MM.1S (cell line): ENCODE results near the gene ATXN7L3B.

Experiments used
- DNase-seq: peaks from one replicate; pipeline ENCODE4 v3.0.0-alpha.2; 2015
- H2AFZ ChIP-seq: fragments of 300-600 bp; sonication (generic); 2 replicates; pipeline ENCODE4 v1.6.0; 2016; ENCODE audit warnings: antibody characterized with exemption, low read length
- H3F3A ChIP-seq: fragments of 300-600 bp; sonication (generic); 2 replicates; pipeline ENCODE4 v1.6.1; 2016; ENCODE audit warnings: mild to moderate bottlenecking, antibody characterized with exemption, low read length, moderate library complexity, mixed read lengths; ENCODE audit not compliant: insufficient read depth
- H3K27ac ChIP-seq: fragments of 300-600 bp; sonication (generic); 2 replicates; pipeline ENCODE4 v1.5.1; 2016; ENCODE audit warnings: mild to moderate bottlenecking, low read length
- H3K27me3 ChIP-seq: fragments of 300-600 bp; sonication (generic); replicated peaks from 2 replicates; pipeline ENCODE4 v1.6.0; 2016; ENCODE audit warnings: low read length; ENCODE audit not compliant: insufficient read depth
- H3K36me3 ChIP-seq: fragments of 300-600 bp; sonication (generic); replicated peaks from 2 replicates; pipeline ENCODE4 v1.6.1; 2016; ENCODE audit warnings: mild to moderate bottlenecking, low read length, mixed read lengths; ENCODE audit not compliant: insufficient read depth
- H3K4me1 ChIP-seq: fragments of 300-600 bp; sonication (generic); 2 replicates; pipeline ENCODE4 v1.6.1; 2016; ENCODE audit warnings: low read length, mixed read lengths
- H3K4me2 ChIP-seq: fragments of 300-600 bp; sonication (generic); 2 replicates; pipeline ENCODE4 v1.6.0; 2016; ENCODE audit warnings: low read depth, low read length
- H3K4me3 ChIP-seq: fragments of 300-600 bp; sonication (generic); 2 replicates; pipeline ENCODE4 v1.5.1; 2016; ENCODE audit warnings: low read length, mixed read lengths
- H3K79me2 ChIP-seq: fragments of 300-600 bp; sonication (generic); 2 replicates; pipeline ENCODE4 v1.6.1; 2016; ENCODE audit warnings: mixed run types, low read length, mixed read lengths
- H3K9ac ChIP-seq: fragments of 300-600 bp; sonication (generic); 2 replicates; pipeline ENCODE4 v1.6.1; 2016; ENCODE audit warnings: low read length, mixed read lengths
- H3K9me2 ChIP-seq: fragments of 300-600 bp; sonication (generic); replicated peaks from 2 replicates; pipeline ENCODE4 v1.6.1; 2016; ENCODE audit warnings: mild to moderate bottlenecking, low read length, mixed read lengths; ENCODE audit not compliant: insufficient read depth
- H3K9me3 ChIP-seq: fragments of 300-600 bp; sonication (generic); replicated peaks from 2 replicates; pipeline ENCODE4 v1.6.1; 2016; ENCODE audit warnings: mild to moderate bottlenecking, low read length, mixed read lengths; ENCODE audit not compliant: insufficient read depth
- H4K20me1 ChIP-seq: fragments of 300-600 bp; sonication (generic); 2 replicates; pipeline ENCODE4 v1.6.1; 2016; ENCODE audit warnings: mild to moderate bottlenecking, low read length, moderate library complexity, mixed read lengths; ENCODE audit not compliant: insufficient read depth
- EZH2 ChIP-seq: fragments of 300-600 bp; sonication (generic); optimal IDR thresholded peaks from 2 replicates; pipeline ENCODE3; 2017; ENCODE audit warnings: low read depth, mild to moderate bottlenecking, antibody characterized with exemption, low read length, mixed read lengths
- EZH2phosphoT487 ChIP-seq: fragments of 300-600 bp; sonication (generic); IDR thresholded peaks from 2 replicates; pipeline ENCODE4 v1.6.1; 2018; ENCODE audit warnings: antibody characterized with exemption, low read length
- TF ChIP-seq, protein P1 (sequence below): fragments of 300-600 bp; sonication (generic); IDR thresholded peaks from 2 replicates; pipeline ENCODE4 v1.5.1; 2016; ENCODE audit warnings: antibody characterized with exemption, low read length, mixed read lengths

The ATXN7L3B gene

DNA sequence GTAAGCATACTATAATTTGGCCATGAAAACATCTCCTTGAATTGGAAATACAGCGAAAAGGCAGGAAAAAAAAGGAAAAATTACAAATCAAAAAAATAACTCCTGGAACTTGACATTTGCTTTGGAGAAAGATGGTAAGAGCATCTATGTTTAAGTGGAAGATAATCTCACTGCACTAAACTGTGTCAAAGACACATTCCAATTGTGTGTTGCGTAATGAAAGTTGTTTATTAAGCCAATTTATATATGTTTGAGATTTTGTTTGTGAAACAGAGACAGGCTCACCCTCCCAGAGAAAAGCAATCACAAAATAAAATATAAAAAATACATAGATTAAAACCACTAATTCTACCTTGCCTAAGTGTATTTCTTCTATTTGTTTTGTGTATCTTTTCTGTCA lies 11.1 kb upstream of the ATXN7L3B start:
- Histone ChIP-seq H3K9me3 (no peaks in the 10 kb centered on the region), H3K4me2 (no peak overlapping the region), H3K4me1 (no peaks in the 10 kb centered on the region), H3K79me2 (no peaks in the 10 kb centered on the region), H3K36me3 (no peaks in the 10 kb centered on the region), H3K9ac (no peak overlapping the region), H3K9me2 (no peaks in the 10 kb centered on the region), H4K20me1 (no peaks in the 10 kb centered on the region), H3K27ac (no peak overlapping the region), H3K4me3 (no peak overlapping the region), H3F3A (no peaks in the 10 kb centered on the region), H2AFZ (no peak overlapping the region), H3K27me3 (no peaks in the 10 kb centered on the region)
- TF ChIP-seq EZH2 (no peak), EZH2phosphoT487 (no peak)
- TF ChIP-seq, protein P1, sequence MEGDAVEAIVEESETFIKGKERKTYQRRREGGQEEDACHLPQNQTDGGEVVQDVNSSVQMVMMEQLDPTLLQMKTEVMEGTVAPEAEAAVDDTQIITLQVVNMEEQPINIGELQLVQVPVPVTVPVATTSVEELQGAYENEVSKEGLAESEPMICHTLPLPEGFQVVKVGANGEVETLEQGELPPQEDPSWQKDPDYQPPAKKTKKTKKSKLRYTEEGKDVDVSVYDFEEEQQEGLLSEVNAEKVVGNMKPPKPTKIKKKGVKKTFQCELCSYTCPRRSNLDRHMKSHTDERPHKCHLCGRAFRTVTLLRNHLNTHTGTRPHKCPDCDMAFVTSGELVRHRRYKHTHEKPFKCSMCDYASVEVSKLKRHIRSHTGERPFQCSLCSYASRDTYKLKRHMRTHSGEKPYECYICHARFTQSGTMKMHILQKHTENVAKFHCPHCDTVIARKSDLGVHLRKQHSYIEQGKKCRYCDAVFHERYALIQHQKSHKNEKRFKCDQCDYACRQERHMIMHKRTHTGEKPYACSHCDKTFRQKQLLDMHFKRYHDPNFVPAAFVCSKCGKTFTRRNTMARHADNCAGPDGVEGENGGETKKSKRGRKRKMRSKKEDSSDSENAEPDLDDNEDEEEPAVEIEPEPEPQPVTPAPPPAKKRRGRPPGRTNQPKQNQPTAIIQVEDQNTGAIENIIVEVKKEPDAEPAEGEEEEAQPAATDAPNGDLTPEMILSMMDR, result no peak
- DNase-seq, result no peak

DNA sequence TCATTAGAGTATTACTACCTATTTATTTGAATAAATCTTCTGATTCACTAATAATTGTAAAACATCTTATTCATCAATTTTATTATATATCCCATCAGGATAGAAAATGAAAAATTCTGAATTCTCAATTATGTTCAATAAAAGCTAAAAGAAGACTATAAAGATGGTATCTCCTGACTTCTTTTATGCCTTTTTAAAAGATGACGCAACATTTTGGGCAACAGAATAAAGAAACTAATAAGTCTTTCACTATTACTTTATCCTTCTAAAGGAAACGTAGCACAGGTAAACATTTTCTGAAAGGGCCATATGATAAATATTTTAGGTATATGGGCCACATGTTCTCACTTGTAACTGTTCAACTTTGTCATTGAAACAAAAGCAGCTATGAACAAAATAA lies 10.1 kb upstream of the ATXN7L3B start:
- H4K20me1 ChIP-seq, result no peaks in the 10 kb centered on the region
- no peaks in the 10 kb centered on the region for H3F3A ChIP-seq
- TF ChIP-seq, protein P1, result no peak
- TF ChIP-seq EZH2, result no peak
- no peak for TF ChIP-seq EZH2phosphoT487
- no peak overlapping the region for H2AFZ ChIP-seq
- H3K79me2 ChIP-seq, result no peaks in the 10 kb centered on the region
- no peaks in the 10 kb centered on the region for H3K4me1 ChIP-seq
- no peaks in the 10 kb centered on the region for H3K36me3 ChIP-seq
- DNase-seq, result no peak
- no peaks in the 10 kb centered on the region for H3K9me2 ChIP-seq
- no peaks in the 10 kb centered on the region for H3K27me3 ChIP-seq
- no peak overlapping the region for H3K9ac ChIP-seq
- H3K4me3 ChIP-seq, result no peak overlapping the region
- H3K9me3 ChIP-seq, result no peaks in the 10 kb centered on the region
- H3K4me2 ChIP-seq, result no peak overlapping the region
- H3K27ac ChIP-seq, result no peak overlapping the region

DNA sequence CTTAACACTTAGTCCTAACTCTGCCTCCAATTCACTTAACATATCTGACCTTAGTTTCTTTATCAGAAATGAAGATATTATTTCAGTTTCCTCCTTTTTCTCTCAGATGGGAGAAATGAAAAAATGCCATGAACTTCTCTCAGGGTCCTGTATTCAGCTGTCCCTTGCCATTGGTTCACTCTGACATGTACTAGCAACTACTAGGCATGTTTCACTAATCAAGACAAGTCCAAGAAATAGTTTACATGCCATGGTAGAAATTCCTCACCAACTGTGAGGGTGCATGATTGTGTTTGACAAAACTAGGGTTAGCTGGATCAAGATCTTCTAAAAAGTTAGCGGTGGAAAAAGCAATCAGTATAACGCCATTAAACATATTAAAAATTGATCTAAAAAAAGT lies 7.0 kb upstream of the ATXN7L3B start:
- Histone ChIP-seq H3F3A (no peaks in the 10 kb centered on the region), H4K20me1 (no peaks in the 10 kb centered on the region), H2AFZ (no peak overlapping the region), H3K9me3 (no peaks in the 10 kb centered on the region), H3K27ac (no peak overlapping the region), H3K4me2 (no peak overlapping the region), H3K9me2 (no peaks in the 10 kb centered on the region), H3K9ac (no peak overlapping the region), H3K27me3 (no peaks in the 10 kb centered on the region), H3K4me3 (no peak overlapping the region), H3K36me3 (no peaks in the 10 kb centered on the region), H3K4me1 (no peaks in the 10 kb centered on the region), H3K79me2 (no peaks in the 10 kb centered on the region)
- DNase-seq, result no peak
- TF ChIP-seq, protein P1, result no peak

DNA sequence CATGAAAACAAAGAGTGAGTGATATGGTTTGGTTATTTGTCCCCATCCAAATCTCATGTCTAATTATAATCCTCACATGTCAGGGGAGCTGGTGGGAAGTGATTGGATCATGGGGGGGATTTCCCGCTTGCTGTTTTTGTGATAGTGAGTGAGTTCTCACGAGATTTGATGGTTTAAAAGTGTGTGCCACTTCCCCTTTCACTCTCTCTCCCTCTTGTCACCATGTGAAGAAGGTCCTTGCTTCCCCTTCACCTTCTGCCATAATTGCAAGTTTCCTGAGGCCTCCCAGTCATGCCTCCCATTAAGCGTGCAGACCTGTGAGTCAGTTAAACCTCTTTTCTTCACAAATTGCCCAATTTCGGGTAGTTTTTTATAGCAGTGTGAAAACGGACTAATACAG lies 2.1 kb upstream of the ATXN7L3B start:
- TF ChIP-seq EZH2phosphoT487 (no peak), EZH2 (no peak)
- TF ChIP-seq, protein P1, result no peak
- Histone ChIP-seq H3K9me3 (no peaks in the 10 kb centered on the region), H3K9ac (no peak overlapping the region), H4K20me1 (peaks cover 16% of the 10 kb centered on the region; the same call in 1 of the 2 replicates), H3K27me3 (no peaks in the 10 kb centered on the region), H3K27ac (no peak overlapping the region), H3K79me2 (peaks cover 29% of the 10 kb centered on the region), H3K36me3 (no peaks in the 10 kb centered on the region), H3K9me2 (no peaks in the 10 kb centered on the region), H3F3A (peaks cover 12% of the 10 kb centered on the region), H3K4me3 (no peak overlapping the region), H2AFZ (no peak overlapping the region), H3K4me2 (no peak overlapping the region), H3K4me1 (peaks cover 7% of the 10 kb centered on the region; the same call in 1 of the 2 replicates)
- no peak for DNase-seq
